Measurements from ENCODE around the gene CYSLTR2.

The CYSLTR2 gene

GRCh38 chr13:48733739-48734335 is 80.1 kb downstream of the CYSLTR2 start:
- Histone ChIP-seq H3K4me3 (ENCODE audit: insufficient read length, low read depth) (no peak overlapping the region), H3K9ac (ENCODE audit: insufficient read length, low read depth) (no peak overlapping the region), H3K9me3 (ENCODE audit: insufficient read depth, low read length) (no peaks in the 10 kb centered on the region), H3K27me3 (ENCODE audit: insufficient read depth, insufficient read length) (no peaks in the 10 kb centered on the region), H3K36me3 (ENCODE audit: insufficient read depth, insufficient read length, low read length) (no peaks in the 10 kb centered on the region), H3K4me1 (ENCODE audit: insufficient read depth, insufficient read length) (no peaks in the 10 kb centered on the region)
- TF ChIP-seq YY1 (IDR thresholded peaks at IDR 0.05; ENCODE audit: insufficient read depth, insufficient read length) (no peak), ZNF274 (IDR thresholded peaks at IDR 0.05; ENCODE audit: low read depth, low read length) (no peak), SUZ12 (IDR thresholded peaks at IDR 0.05; ENCODE audit: extremely low read depth, insufficient read depth, insufficient read length) (no peak)
- DNase-seq (ENCODE audit: low read depth, low spot score): no peak

- Histone ChIP-seq H3K36me3 (ENCODE audit: insufficient read depth, insufficient read length, low read length) (no peaks in the 10 kb centered on the region), H3K4me1 (ENCODE audit: insufficient read depth, insufficient read length) (no peaks in the 10 kb centered on the region), H3K9ac (ENCODE audit: insufficient read length, low read depth) (no peak overlapping the region), H3K9me3 (ENCODE audit: insufficient read depth, low read length) (no peaks in the 10 kb centered on the region), H3K27me3 (ENCODE audit: insufficient read depth, insufficient read length) (no peaks in the 10 kb centered on the region), H3K4me3 (ENCODE audit: insufficient read length, low read depth) (no peak overlapping the region)
- DNase-seq (ENCODE audit: low read depth, low spot score): no peak
- TF ChIP-seq SUZ12 (IDR thresholded peaks at IDR 0.05; ENCODE audit: extremely low read depth, insufficient read depth, insufficient read length): no peak
- TF ChIP-seq ZNF274 (IDR thresholded peaks at IDR 0.05; ENCODE audit: low read depth, low read length): no peak
- TF ChIP-seq YY1 (IDR thresholded peaks at IDR 0.05; ENCODE audit: insufficient read depth, insufficient read length): no peak
Measured at GRCh38 chr13:48735571-48735970, 81.8 kb downstream of the CYSLTR2 start.

GRCh38 chr13:48737689-48738088 is 84.0 kb downstream of the CYSLTR2 start:
- no peak for TF ChIP-seq YY1 (IDR thresholded peaks at IDR 0.05; ENCODE audit: insufficient read depth, insufficient read length)
- no peak for TF ChIP-seq SUZ12 (IDR thresholded peaks at IDR 0.05; ENCODE audit: extremely low read depth, insufficient read depth, insufficient read length)
- no peak for TF ChIP-seq ZNF274 (IDR thresholded peaks at IDR 0.05; ENCODE audit: low read depth, low read length)
- DNase-seq (ENCODE audit: low read depth, low spot score): no peak
- Histone ChIP-seq H3K4me3 (ENCODE audit: insufficient read length, low read depth) (no peak overlapping the region), H3K4me1 (ENCODE audit: insufficient read depth, insufficient read length) (no peaks in the 10 kb centered on the region), H3K27me3 (ENCODE audit: insufficient read depth, insufficient read length) (no peaks in the 10 kb centered on the region), H3K9ac (ENCODE audit: insufficient read length, low read depth) (no peak overlapping the region), H3K36me3 (ENCODE audit: insufficient read depth, insufficient read length, low read length) (no peaks in the 10 kb centered on the region), H3K9me3 (ENCODE audit: insufficient read depth, low read length) (no peaks in the 10 kb centered on the region)

GRCh38 chr13:48738311-48738710 is 84.6 kb downstream of the CYSLTR2 start:
- no peak overlapping the region for H3K9ac ChIP-seq (ENCODE audit: insufficient read length, low read depth)
- H3K36me3 ChIP-seq (ENCODE audit: insufficient read depth, insufficient read length, low read length): no peaks in the 10 kb centered on the region
- TF ChIP-seq YY1 (IDR thresholded peaks at IDR 0.05; ENCODE audit: insufficient read depth, insufficient read length) (no peak), ZNF274 (IDR thresholded peaks at IDR 0.05; ENCODE audit: low read depth, low read length) (no peak), SUZ12 (IDR thresholded peaks at IDR 0.05; ENCODE audit: extremely low read depth, insufficient read depth, insufficient read length) (no peak)
- no peak overlapping the region for H3K4me3 ChIP-seq (ENCODE audit: insufficient read length, low read depth)
- H3K9me3 ChIP-seq (ENCODE audit: insufficient read depth, low read length): no peaks in the 10 kb centered on the region
- no peaks in the 10 kb centered on the region for H3K4me1 ChIP-seq (ENCODE audit: insufficient read depth, insufficient read length)
- no peaks in the 10 kb centered on the region for H3K27me3 ChIP-seq (ENCODE audit: insufficient read depth, insufficient read length)
- no peak for DNase-seq (ENCODE audit: low read depth, low spot score)

- no peak for DNase-seq (ENCODE audit: low read depth, low spot score)
- Histone ChIP-seq H3K27me3 (ENCODE audit: insufficient read depth, insufficient read length) (no peaks in the 10 kb centered on the region), H3K9me3 (ENCODE audit: insufficient read depth, low read length) (no peaks in the 10 kb centered on the region), H3K4me1 (ENCODE audit: insufficient read depth, insufficient read length) (no peaks in the 10 kb centered on the region), H3K36me3 (ENCODE audit: insufficient read depth, insufficient read length, low read length) (no peaks in the 10 kb centered on the region), H3K9ac (ENCODE audit: insufficient read length, low read depth) (no peak overlapping the region), H3K4me3 (ENCODE audit: insufficient read length, low read depth) (no peak overlapping the region)
- TF ChIP-seq ZNF274 (IDR thresholded peaks at IDR 0.05; ENCODE audit: low read depth, low read length) (no peak), YY1 (IDR thresholded peaks at IDR 0.05; ENCODE audit: insufficient read depth, insufficient read length) (no peak), SUZ12 (IDR thresholded peaks at IDR 0.05; ENCODE audit: extremely low read depth, insufficient read depth, insufficient read length) (no peak)
Measured at GRCh38 chr13:48739386-48739964, 85.7 kb downstream of the CYSLTR2 start.

- Histone ChIP-seq H3K9me3 (ENCODE audit: insufficient read depth, low read length) (no peaks in the 10 kb centered on the region), H3K9ac (ENCODE audit: insufficient read length, low read depth) (no peak overlapping the region), H3K36me3 (ENCODE audit: insufficient read depth, insufficient read length, low read length) (no peaks in the 10 kb centered on the region), H3K4me1 (ENCODE audit: insufficient read depth, insufficient read length) (no peaks in the 10 kb centered on the region), H3K27me3 (ENCODE audit: insufficient read depth, insufficient read length) (no peaks in the 10 kb centered on the region), H3K4me3 (ENCODE audit: insufficient read length, low read depth) (no peak overlapping the region)
- no peak for TF ChIP-seq SUZ12 (IDR thresholded peaks at IDR 0.05; ENCODE audit: extremely low read depth, insufficient read depth, insufficient read length)
- no peak for TF ChIP-seq ZNF274 (IDR thresholded peaks at IDR 0.05; ENCODE audit: low read depth, low read length)
- no peak for TF ChIP-seq YY1 (IDR thresholded peaks at IDR 0.05; ENCODE audit: insufficient read depth, insufficient read length)
- DNase-seq (ENCODE audit: low read depth, low spot score): no peak
Measured at GRCh38 chr13:48741377-48741776, 87.6 kb downstream of the CYSLTR2 start.

GRCh38 chr13:48746821-48747220 is 93.1 kb downstream of the CYSLTR2 start:
- H3K27me3 ChIP-seq (ENCODE audit: insufficient read depth, insufficient read length): no peaks in the 10 kb centered on the region
- DNase-seq (ENCODE audit: low read depth, low spot score): no peak
- H3K36me3 ChIP-seq (ENCODE audit: insufficient read depth, insufficient read length, low read length): no peaks in the 10 kb centered on the region
- H3K4me3 ChIP-seq (ENCODE audit: insufficient read length, low read depth): no peak overlapping the region
- no peaks in the 10 kb centered on the region for H3K9me3 ChIP-seq (ENCODE audit: insufficient read depth, low read length)
- no peak overlapping the region for H3K9ac ChIP-seq (ENCODE audit: insufficient read length, low read depth)
- TF ChIP-seq ZNF274 (IDR thresholded peaks at IDR 0.05; ENCODE audit: low read depth, low read length) (no peak), SUZ12 (IDR thresholded peaks at IDR 0.05; ENCODE audit: extremely low read depth, insufficient read depth, insufficient read length) (no peak), YY1 (IDR thresholded peaks at IDR 0.05; ENCODE audit: insufficient read depth, insufficient read length) (no peak)
- H3K4me1 ChIP-seq (ENCODE audit: insufficient read depth, insufficient read length): no peaks in the 10 kb centered on the region

Measured in NT2/D1 (cell line).